Measurements from ENCODE around the gene NACC1. TPM values are rescaled to one million over a fixed set of nuclear protein-coding genes. Genes with fewer than 3 reads are reported as not detected.

Gene NACC1
- total RNA-seq, 1 donor = 16.0 TPM

DNA sequence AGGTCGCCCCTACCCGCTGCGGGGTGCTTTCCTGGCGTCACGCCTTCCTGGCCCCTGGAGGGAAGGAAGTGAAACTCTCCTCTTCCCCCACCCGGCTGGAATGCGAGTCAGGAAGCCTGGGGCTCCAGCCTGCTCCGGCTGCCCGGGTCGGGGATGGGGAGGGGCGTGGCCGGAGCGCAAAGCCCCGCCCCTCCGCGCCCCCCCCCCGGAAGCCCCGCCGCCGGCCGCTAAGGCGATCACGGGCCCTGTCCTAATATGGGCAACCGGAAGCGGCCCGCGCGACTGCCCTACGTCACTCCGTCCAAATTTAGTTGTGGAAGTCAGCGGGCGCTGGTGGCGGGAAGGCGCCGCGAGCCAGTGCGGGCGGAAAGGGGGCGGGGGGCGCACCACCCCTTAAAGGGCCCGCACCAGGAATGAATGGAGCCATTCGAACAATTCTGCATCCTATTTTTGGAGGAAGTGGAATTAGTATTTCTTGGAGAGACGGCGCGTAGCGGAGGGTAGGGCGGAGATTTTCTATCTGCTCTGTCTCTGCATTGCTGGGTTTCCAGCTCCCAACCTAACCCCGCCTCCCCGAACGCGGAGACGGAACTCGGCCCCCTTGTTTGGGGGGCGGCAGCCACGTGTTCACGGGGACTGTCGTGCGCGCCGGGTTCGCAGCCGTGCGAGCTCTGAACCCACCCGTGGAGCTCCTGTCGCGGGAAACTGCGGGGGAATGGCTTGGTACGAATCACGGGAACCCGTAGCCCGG, 33.7 kb downstream of the NACC1 start:
- peaks cover 39% of the 10 kb centered on the region for H3K4me1 ChIP-seq (ENCODE audit: insufficient read depth, low read length)

GRCh38 chr19:13152356-13152973, 34.4 kb downstream of the NACC1 start:
- Histone ChIP-seq H3K4me1 (ENCODE audit: insufficient read depth, low read length) (peaks cover 39% of the 10 kb centered on the region), H3K27me3 (ENCODE audit: insufficient read depth, low read length) (no peaks in the 10 kb centered on the region), H3K9me3 (ENCODE audit: low read depth, low read length) (no peaks in the 10 kb centered on the region), H3K4me3 (ENCODE audit: low read length) (peak overlapping the region; percentile 100)

More for the DNA sequence above, 33.7 kb downstream of the NACC1 start:
- no peaks in the 10 kb centered on the region for H3K9me3 ChIP-seq (ENCODE audit: low read depth, low read length)
- H3K27me3 ChIP-seq (ENCODE audit: insufficient read depth, low read length) = no peaks in the 10 kb centered on the region
- H3K4me3 ChIP-seq (ENCODE audit: low read length) = peak overlapping the region; percentile 100

GRCh38 chr19:13152974-13153568, 35.0 kb downstream of the NACC1 start:
- no peaks in the 10 kb centered on the region for H3K9me3 ChIP-seq (ENCODE audit: low read depth, low read length)
- peak overlapping the region; percentile 100 for H3K4me3 ChIP-seq (ENCODE audit: low read length)
- peaks cover 43% of the 10 kb centered on the region for H3K4me1 ChIP-seq (ENCODE audit: insufficient read depth, low read length)
- no peaks in the 10 kb centered on the region for H3K27me3 ChIP-seq (ENCODE audit: insufficient read depth, low read length)

GRCh38 chr19:13153569-13154240, 35.6 kb downstream of the NACC1 start:
- Histone ChIP-seq H3K4me3 (ENCODE audit: low read length) (peak overlapping the region; percentile 100), H3K27me3 (ENCODE audit: insufficient read depth, low read length) (no peaks in the 10 kb centered on the region), H3K4me1 (ENCODE audit: insufficient read depth, low read length) (peaks cover 44% of the 10 kb centered on the region), H3K9me3 (ENCODE audit: low read depth, low read length) (no peaks in the 10 kb centered on the region)

- H3K4me3 ChIP-seq (ENCODE audit: low read length) = peak overlapping the region; percentile 100
- no peaks in the 10 kb centered on the region for H3K27me3 ChIP-seq (ENCODE audit: insufficient read depth, low read length)
- peaks cover 44% of the 10 kb centered on the region for H3K4me1 ChIP-seq (ENCODE audit: insufficient read depth, low read length)
- H3K9me3 ChIP-seq (ENCODE audit: low read depth, low read length) = no peaks in the 10 kb centered on the region
Measured at GRCh38 chr19:13154241-13154778, 36.2 kb downstream of the NACC1 start.

DNA sequence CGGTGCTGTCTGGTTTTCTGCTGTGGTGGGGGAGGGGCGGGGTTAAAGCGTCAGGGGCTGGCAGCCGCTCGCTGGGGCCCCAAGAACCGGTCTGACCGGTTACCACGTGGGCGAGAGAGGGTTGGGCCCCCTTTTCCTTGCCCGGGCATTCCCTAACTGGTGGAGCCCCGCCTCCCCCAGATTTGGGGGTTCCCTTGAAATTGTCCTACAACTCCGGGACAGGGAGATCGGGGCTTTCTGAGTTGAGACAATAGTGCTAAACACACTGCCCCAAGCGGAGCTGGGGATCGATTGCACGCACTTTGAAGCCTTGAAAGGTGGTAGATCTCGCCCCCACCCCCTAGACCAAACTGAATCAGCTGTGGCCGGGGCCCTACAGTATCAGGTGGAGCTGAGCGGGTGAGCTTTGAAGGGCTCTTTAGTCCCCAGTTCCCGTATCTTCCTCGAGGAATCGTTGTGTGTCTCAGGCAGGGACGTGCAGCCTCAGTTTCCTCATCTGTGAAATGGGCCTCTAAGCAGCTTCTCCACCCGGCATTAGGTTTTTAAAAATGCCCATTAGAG, 36.9 kb downstream of the NACC1 start:
- Histone ChIP-seq H3K27me3 (ENCODE audit: insufficient read depth, low read length) (no peaks in the 10 kb centered on the region), H3K9me3 (ENCODE audit: low read depth, low read length) (no peaks in the 10 kb centered on the region), H3K4me3 (ENCODE audit: low read length) (peak overlapping the region; percentile 100), H3K4me1 (ENCODE audit: insufficient read depth, low read length) (peaks cover 44% of the 10 kb centered on the region)

- H3K4me1 ChIP-seq (ENCODE audit: insufficient read depth, low read length) = peaks cover 50% of the 10 kb centered on the region
- peak overlapping the region; percentile 100 for H3K4me3 ChIP-seq (ENCODE audit: low read length)
- no peaks in the 10 kb centered on the region for H3K27me3 ChIP-seq (ENCODE audit: insufficient read depth, low read length)
- no peaks in the 10 kb centered on the region for H3K9me3 ChIP-seq (ENCODE audit: low read depth, low read length)
Measured at GRCh38 chr19:13155472-13156359, 37.7 kb downstream of the NACC1 start.

GRCh38 chr19:13159713-13160112, 41.6 kb downstream of the NACC1 start:
- no peaks in the 10 kb centered on the region for H3K27me3 ChIP-seq (ENCODE audit: insufficient read depth, low read length)
- no peak overlapping the region for H3K4me3 ChIP-seq (ENCODE audit: low read length)
- no peaks in the 10 kb centered on the region for H3K9me3 ChIP-seq (ENCODE audit: low read depth, low read length)
- H3K4me1 ChIP-seq (ENCODE audit: insufficient read depth, low read length) = peaks cover 87% of the 10 kb centered on the region

DNA sequence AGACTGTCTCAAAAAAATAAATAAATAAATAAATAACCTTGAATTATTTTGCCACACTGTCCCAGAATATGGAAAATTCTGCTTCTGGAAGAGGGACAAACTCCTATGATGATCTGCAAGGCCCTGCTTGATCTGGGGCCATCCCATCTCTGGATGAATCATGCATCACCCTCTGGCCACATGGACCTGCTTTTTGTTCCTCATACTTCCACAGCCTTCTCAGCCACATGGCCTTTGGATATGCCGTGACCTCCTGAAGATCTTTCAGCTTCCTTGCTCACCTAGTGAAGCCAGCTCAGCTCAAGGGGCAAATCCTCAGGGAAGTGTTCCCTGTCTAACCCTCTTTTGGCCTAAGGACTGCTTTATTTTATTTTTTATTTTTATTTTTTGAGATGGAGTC, 42.5 kb downstream of the NACC1 start:
- no peak overlapping the region for H3K4me3 ChIP-seq (ENCODE audit: low read length)
- peaks cover 96% of the 10 kb centered on the region for H3K4me1 ChIP-seq (ENCODE audit: insufficient read depth, low read length)

GRCh38 chr19:13162724-13163608, 44.9 kb downstream of the NACC1 start:
- H3K9me3 ChIP-seq (ENCODE audit: low read depth, low read length) = no peaks in the 10 kb centered on the region
- H3K4me1 ChIP-seq (ENCODE audit: insufficient read depth, low read length) = peaks cover 94% of the 10 kb centered on the region
- no peaks in the 10 kb centered on the region for H3K27me3 ChIP-seq (ENCODE audit: insufficient read depth, low read length)
- peak overlapping the region; percentile 50 for H3K4me3 ChIP-seq (ENCODE audit: low read length)

More for the DNA sequence above, 42.5 kb downstream of the NACC1 start:
- Histone ChIP-seq H3K9me3 (ENCODE audit: low read depth, low read length) (no peaks in the 10 kb centered on the region), H3K27me3 (ENCODE audit: insufficient read depth, low read length) (no peaks in the 10 kb centered on the region)

- peaks cover 95% of the 10 kb centered on the region for H3K4me1 ChIP-seq (ENCODE audit: insufficient read depth, low read length)
- no peaks in the 10 kb centered on the region for H3K27me3 ChIP-seq (ENCODE audit: insufficient read depth, low read length)
- H3K9me3 ChIP-seq (ENCODE audit: low read depth, low read length) = no peaks in the 10 kb centered on the region
- peak overlapping the region; percentile 50 for H3K4me3 ChIP-seq (ENCODE audit: low read length)
Measured at GRCh38 chr19:13163609-13164342, 45.7 kb downstream of the NACC1 start.

DNA sequence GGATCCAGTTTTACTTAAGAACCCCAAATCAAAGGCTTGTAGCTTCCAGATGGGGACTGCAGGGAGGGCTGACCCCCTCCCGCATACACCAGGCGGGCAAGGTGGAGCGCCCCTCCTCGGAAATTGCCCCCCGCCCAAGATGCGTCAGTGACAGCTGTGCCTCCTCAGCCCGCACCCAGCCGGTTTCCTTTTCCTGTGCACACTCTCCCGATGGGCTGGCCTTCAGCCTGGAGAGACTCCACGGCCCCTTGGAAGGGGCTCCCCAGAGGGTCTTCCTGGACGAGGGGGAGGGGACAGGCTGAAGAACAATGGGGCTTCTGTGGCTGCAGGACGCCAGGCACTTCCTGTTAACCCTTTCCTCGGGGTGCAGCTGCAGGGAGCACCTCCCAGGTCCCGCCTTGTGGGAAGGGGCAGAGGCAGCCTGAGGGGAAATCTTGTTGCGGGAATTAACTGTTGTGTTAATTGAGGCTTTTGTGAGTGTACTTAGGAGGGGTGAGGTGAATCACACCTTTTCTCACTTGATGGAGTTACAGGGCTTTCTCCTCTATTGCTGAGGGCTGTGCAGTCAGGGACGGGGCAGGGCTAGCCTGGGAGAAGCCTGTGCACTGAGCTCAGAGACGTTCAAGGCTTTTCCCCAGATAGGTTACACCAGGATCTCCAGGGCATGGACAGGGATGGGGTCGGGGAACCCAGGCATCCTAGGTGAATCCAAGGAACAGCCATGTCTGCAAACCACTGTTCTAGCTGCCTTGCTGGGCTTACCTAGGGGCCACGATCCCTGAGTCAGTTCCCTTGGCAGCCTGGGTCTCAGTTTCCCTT, 46.5 kb downstream of the NACC1 start:
- H3K9me3 ChIP-seq (ENCODE audit: low read depth, low read length) = no peaks in the 10 kb centered on the region
- peaks cover 95% of the 10 kb centered on the region for H3K4me1 ChIP-seq (ENCODE audit: insufficient read depth, low read length)
- H3K4me3 ChIP-seq (ENCODE audit: low read length) = peak overlapping the region; percentile 14
- H3K27me3 ChIP-seq (ENCODE audit: insufficient read depth, low read length) = no peaks in the 10 kb centered on the region
